Neuronal stem cell (in vitro differentiated cells): Measurements from ENCODE around the gene MDM1.

Experiments used
- DNase-seq: peaks from one replicate; pipeline ENCODE4 v3.0.0-alpha.2; 2013; ENCODE audit warnings: low spot score
- H2AFZ ChIP-seq: one replicate; pipeline ENCODE4 v1.6.1; 2013; ENCODE audit warnings: mild to moderate bottlenecking, low read length, inconsistent platforms
- H2AK5ac ChIP-seq: 2 replicates; pipeline ENCODE4 v1.6.1; 2013; ENCODE audit warnings: low read depth, mild to moderate bottlenecking, inconsistent platforms, low read length, moderate library complexity, mixed read lengths
- H2BK120ac ChIP-seq: 2 replicates; pipeline ENCODE4 v1.6.1; 2013; ENCODE audit warnings: low read depth, mild to moderate bottlenecking, inconsistent platforms, low read length, moderate library complexity, mixed read lengths
- H2BK12ac ChIP-seq: one replicate; pipeline ENCODE4 v1.6.1; 2013; ENCODE audit warnings: low read length, inconsistent platforms
- H2BK15ac ChIP-seq: 2 replicates; pipeline ENCODE4 v1.6.1; 2013; ENCODE audit warnings: mild to moderate bottlenecking, low read length, inconsistent platforms, mixed read lengths
- H2BK5ac ChIP-seq: one replicate; pipeline ENCODE4 v1.6.1; 2013; ENCODE audit warnings: inconsistent platforms, mild to moderate bottlenecking, low read length, moderate library complexity
- H3K14ac ChIP-seq: one replicate; pipeline ENCODE4 v1.6.1; 2013; ENCODE audit warnings: low read length, inconsistent platforms
- H3K18ac ChIP-seq: 2 replicates; pipeline ENCODE4 v1.6.1; 2013; ENCODE audit warnings: low read length, inconsistent platforms
- H3K23ac ChIP-seq: 2 replicates; pipeline ENCODE4 v1.6.1; 2013; ENCODE audit warnings: low read depth, mild to moderate bottlenecking, mixed read lengths, low read length, inconsistent platforms; ENCODE audit not compliant: poor library complexity
- H3K27ac ChIP-seq: replicated peaks from 3 replicates; pipeline ENCODE4 v1.5.1; 2013; ENCODE audit warnings: low read length, inconsistent platforms
- H3K27me3 ChIP-seq, 3 experiments: 2 replicates each; pipeline ENCODE4 v1.6.1; 2013; ENCODE audit warnings: low read length in 3 of 3, mild to moderate bottlenecking in 2 of 3, inconsistent platforms in 1 of 3, low read depth in 1 of 3, mixed read lengths in 1 of 3, moderate library complexity in 1 of 3; ENCODE audit not compliant: control insufficient read depth in 3 of 3, insufficient read depth in 3 of 3
- H3K36me3 ChIP-seq, 2 donors: replicated peaks in 1 of 2; 2 replicates each; pipeline ENCODE4 v1.6.1; 2013; ENCODE audit warnings: low read length in 2 of 2; ENCODE audit not compliant: control insufficient read depth in 2 of 2, insufficient read depth in 2 of 2
- H3K4ac ChIP-seq: 2 replicates; pipeline ENCODE4 v1.6.1; 2013; ENCODE audit warnings: inconsistent platforms, mild to moderate bottlenecking, low read length, moderate library complexity
- H3K4me1 ChIP-seq, 2 donors: 1 replicate in 1 of 2; 2 replicates in 1 of 2; pipeline ENCODE4 v1.6.1; 2013; ENCODE audit warnings: low read length in 2 of 2, low read depth in 1 of 2; ENCODE audit not compliant: control insufficient read depth in 2 of 2, insufficient read depth in 1 of 2
- H3K4me2 ChIP-seq: one replicate; pipeline ENCODE4 v1.6.1; 2013; ENCODE audit warnings: mild to moderate bottlenecking, low read length, inconsistent platforms; ENCODE audit not compliant: insufficient read depth, poor library complexity, severe bottlenecking
- H3K4me3 ChIP-seq, 2 donors: 2 replicates each; pipeline ENCODE4 v1.5.1; 2013; ENCODE audit warnings: low read length in 2 of 2, mild to moderate bottlenecking in 2 of 2, inconsistent platforms in 1 of 2, moderate library complexity in 1 of 2
- H3K79me1 ChIP-seq: one replicate; pipeline ENCODE4 v1.6.1; 2013; ENCODE audit warnings: low read depth, mild to moderate bottlenecking, inconsistent platforms, low read length, moderate library complexity
- H3K9ac ChIP-seq: one replicate; pipeline ENCODE4 v1.6.1; 2013; ENCODE audit warnings: mild to moderate bottlenecking, low read depth, low read length, inconsistent platforms; ENCODE audit not compliant: poor library complexity
- H3K9me3 ChIP-seq, 2 donors: replicated peaks in 1 of 2; 2 replicates each; pipeline versions ENCODE3 to v1.6.1; 2013; ENCODE audit warnings: low read length in 2 of 2, mild to moderate bottlenecking in 2 of 2, inconsistent platforms in 1 of 2, low read depth in 1 of 2, mixed read lengths in 1 of 2, moderate library complexity in 1 of 2; ENCODE audit not compliant: control insufficient read depth in 2 of 2, insufficient read depth in 1 of 2
- H4K8ac ChIP-seq: one replicate; pipeline ENCODE4 v1.6.1; 2013; ENCODE audit warnings: low read depth, mild to moderate bottlenecking, inconsistent platforms, low read length, moderate library complexity
- H4K91ac ChIP-seq: one replicate; pipeline ENCODE4 v1.6.1; 2013; ENCODE audit warnings: low read length, low read depth, mild to moderate bottlenecking, inconsistent platforms; ENCODE audit not compliant: poor library complexity
- WGBS, 2 donors: extraction: QIAGEN DNeasy Blood & Tissue Kit; methylation state at CpG; one replicate each; pipeline ENCODE4 v1.1.7; 2013; ENCODE audit warnings: missing lambda C conversion rate in 2 of 2, mixed read lengths in 1 of 2; ENCODE audit not compliant: insufficient read length in 2 of 2, insufficient replicate concordance in 1 of 2; ENCODE audit errors: extremely low coverage in 2 of 2; 5-methylcytosine and 5-hydroxymethylcytosine counted together

MDM1 gene

GRCh38 chr12:68377881-68378280, 45.7 kb upstream of the MDM1 start:
- H2BK12ac ChIP-seq: no peak overlapping the region
- H3K79me1 ChIP-seq: no peaks in the 10 kb centered on the region
- no peak overlapping the region for H3K14ac ChIP-seq
- no peak overlapping the region for H3K4me3 ChIP-seq
- H3K4ac ChIP-seq: no peak overlapping the region
- H3K23ac ChIP-seq: no peak overlapping the region
- no peak overlapping the region for H3K27ac ChIP-seq
- H3K9me3 ChIP-seq: no peaks in the 10 kb centered on the region
- no peak overlapping the region for H2BK120ac ChIP-seq
- no peak overlapping the region for H3K9ac ChIP-seq
- no peak overlapping the region for H3K18ac ChIP-seq
- H3K4me2 ChIP-seq: no peak overlapping the region
- no peak for DNase-seq
- no peak overlapping the region for H2AK5ac ChIP-seq
- H3K36me3 ChIP-seq: no peaks in the 10 kb centered on the region
- H2BK5ac ChIP-seq: no peak overlapping the region
- no peak overlapping the region for H4K91ac ChIP-seq
- no CpG with 5 or more reads among the region's 3 CpGs for WGBS, 2 donors
- H3K4me1 ChIP-seq: peaks cover 0 to 2% of the 10 kb centered on the region in 2 donors
- no peak overlapping the region for H4K8ac ChIP-seq
- H3K27me3 ChIP-seq: no peaks in the 10 kb centered on the region
- H2AFZ ChIP-seq: peak overlapping the region; percentile 13
- H2BK15ac ChIP-seq: no peak overlapping the region

GRCh38 chr12:68376901-68377300, 44.7 kb upstream of the MDM1 start:
- no peak overlapping the region for H3K4me3 ChIP-seq
- no peak overlapping the region for H4K91ac ChIP-seq
- no peaks in the 10 kb centered on the region for H3K79me1 ChIP-seq
- no peak overlapping the region for H3K14ac ChIP-seq
- H2AFZ ChIP-seq: no peak overlapping the region
- H3K4me2 ChIP-seq: no peak overlapping the region
- no peak overlapping the region for H4K8ac ChIP-seq
- no peaks in the 10 kb centered on the region for H3K9me3 ChIP-seq
- no peak for DNase-seq
- no peak overlapping the region for H2BK15ac ChIP-seq
- no peak overlapping the region for H2AK5ac ChIP-seq
- no peaks in the 10 kb centered on the region for H3K27me3 ChIP-seq
- no peak overlapping the region for H3K27ac ChIP-seq
- H2BK120ac ChIP-seq: no peak overlapping the region
- H3K36me3 ChIP-seq: no peaks in the 10 kb centered on the region
- no CpG with 5 or more reads among the region's 7 CpGs for WGBS, 2 donors
- peaks cover 0 to 2% of the 10 kb centered on the region in 2 donors for H3K4me1 ChIP-seq
- no peak overlapping the region for H3K9ac ChIP-seq
- no peak overlapping the region for H3K4ac ChIP-seq
- H3K23ac ChIP-seq: no peak overlapping the region
- H3K18ac ChIP-seq: no peak overlapping the region
- H2BK12ac ChIP-seq: no peak overlapping the region
- no peak overlapping the region for H2BK5ac ChIP-seq

- no peak overlapping the region for H3K9ac ChIP-seq
- no peaks in the 10 kb centered on the region for H3K27me3 ChIP-seq
- H3K79me1 ChIP-seq: no peaks in the 10 kb centered on the region
- no peak overlapping the region for H2BK15ac ChIP-seq
- H4K8ac ChIP-seq: no peak overlapping the region
- no peak overlapping the region for H2BK12ac ChIP-seq
- H2BK5ac ChIP-seq: no peak overlapping the region
- H3K4me2 ChIP-seq: no peak overlapping the region
- H2BK120ac ChIP-seq: no peak overlapping the region
- H3K4ac ChIP-seq: no peak overlapping the region
- no peak overlapping the region for H4K91ac ChIP-seq
- no peak overlapping the region for H3K18ac ChIP-seq
- H3K36me3 ChIP-seq: no peaks in the 10 kb centered on the region
- H3K9me3 ChIP-seq: no peaks in the 10 kb centered on the region
- H3K14ac ChIP-seq: no peak overlapping the region
- peak overlapping the region; percentile 74 for H2AFZ ChIP-seq
- peak overlapping the region in 1 of 2 donors; percentile 31 for H3K4me3 ChIP-seq
- H2AK5ac ChIP-seq: no peak overlapping the region
- peaks cover 0 to 2% of the 10 kb centered on the region in 2 donors for H3K4me1 ChIP-seq
- WGBS, 2 donors: no CpG with 5 or more reads among the region's 4 CpGs
- no peak for DNase-seq
- no peak overlapping the region for H3K27ac ChIP-seq
- H3K23ac ChIP-seq: no peak overlapping the region
Observed at GRCh38 chr12:68375756-68376695, 43.9 kb upstream of the MDM1 start.

GRCh38 chr12:68374307-68374982, 42.3 kb upstream of the MDM1 start:
- Histone ChIP-seq H3K4me2 (no peak overlapping the region), H3K4me3 (no peak overlapping the region), H2AFZ (peak overlapping the region; percentile 74), H3K14ac (no peak overlapping the region), H3K27me3 (no peaks in the 10 kb centered on the region), H3K23ac (no peak overlapping the region), H3K4ac (no peak overlapping the region), H3K9me3 (no peaks in the 10 kb centered on the region), H2BK12ac (no peak overlapping the region), H2BK5ac (no peak overlapping the region), H2AK5ac (no peak overlapping the region), H2BK15ac (no peak overlapping the region), H4K8ac (no peak overlapping the region), H4K91ac (no peak overlapping the region), H3K9ac (no peak overlapping the region), H3K4me1 (peaks cover 0 to 2% of the 10 kb centered on the region in 2 donors), H3K36me3 (no peaks in the 10 kb centered on the region), H3K18ac (no peak overlapping the region), H3K79me1 (no peaks in the 10 kb centered on the region), H3K27ac (no peak overlapping the region), H2BK120ac (no peak overlapping the region)
- no peak for DNase-seq
- WGBS, 2 donors: no CpG with 5 or more reads among the region's 10 CpGs
